BJ (cell line): ENCODE measurements around the gene FAM20A. TPM values are rescaled to one million over a fixed set of nuclear protein-coding genes. Genes with fewer than 3 reads are reported as not detected.

Experiments used
- CTCF ChIA-PET: fragments of 350-600 bp; formaldehyde crosslinking; extraction: SDS; loops from one replicate; lab custom pipeline; 2021; ENCODE audit warnings: antibody characterized with exemption, inconsistent platforms; lab: Yijun Ruan, JAX
- POLR2A ChIA-PET: fragments of 300-600 bp; sonication (Branson Sonifier 250); formaldehyde crosslinking; extraction: SDS; loops from one replicate; lab custom pipeline; 2021; ENCODE audit warnings: antibody characterized with exemption; lab: Charles Lee
- DNase-seq: peaks from one replicate; pipeline ENCODE4 v3.0.0-alpha.2; 2011; ENCODE audit warnings: low read depth
- H3K27me3 ChIP-seq: 2 replicates; pipeline ENCODE4 v1.6.0; 2011; ENCODE audit warnings: low read length; ENCODE audit not compliant: control insufficient read depth, insufficient read depth
- H3K36me3 ChIP-seq: 2 replicates; pipeline ENCODE4 v1.5.1; 2011; ENCODE audit warnings: low read length; ENCODE audit not compliant: control insufficient read depth, insufficient read depth
- H3K4me3 ChIP-seq: 2 replicates; pipeline ENCODE4 v1.5.1; 2011; ENCODE audit warnings: low read depth, mild to moderate bottlenecking, control low read depth, low read length
- polyA plus RNA-seq: library from polyadenylated mRNA; depleted of rRNA; stranded (reverse); fragments of >200 nt; gene quantifications from 2 replicates; pipeline ENCODE4 v1.2.3, GENCODE V29; 2011
- TF ChIP-seq, protein P1 (sequence below): IDR thresholded peaks from 2 replicates; pipeline ENCODE4 v1.5.1; 2011; ENCODE audit warnings: low read depth, mild to moderate bottlenecking, control low read depth, inconsistent platforms, low read length, moderate library complexity; ENCODE audit not compliant: insufficient read depth

FAM20A gene
- polyA plus RNA-seq, 1 experiment, result 24.1 TPM

DNA sequence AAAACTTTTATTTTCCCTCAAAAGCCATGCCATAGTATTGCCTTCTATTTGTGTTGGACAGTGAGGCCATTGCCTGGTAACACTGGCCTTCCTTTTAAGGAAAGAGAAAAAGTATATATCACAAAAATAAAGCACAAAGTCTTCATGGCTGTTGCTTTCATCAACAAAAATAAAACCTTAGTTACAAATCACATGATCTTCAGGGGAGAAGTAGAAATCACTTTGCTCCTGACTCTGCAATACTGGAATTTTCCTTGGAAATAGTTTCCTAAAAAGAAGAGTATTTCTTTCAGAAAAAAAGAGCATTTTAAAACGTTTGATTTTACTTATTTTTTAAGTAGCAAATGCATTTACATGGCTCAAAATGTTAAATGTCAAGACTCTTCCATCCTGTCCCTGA is 41.9 kb downstream of the FAM20A start:
- Histone ChIP-seq H3K4me3 (no peak overlapping the region), H3K36me3 (peaks cover 3% of the 10 kb centered on the region; the same call in 1 of the 2 replicates), H3K27me3 (no peaks in the 10 kb centered on the region; the same call in 1 of the 2 replicates)
- DNase-seq, result no peak
- POLR2A ChIA-PET, result no interaction called here
- CTCF ChIA-PET, result no interaction called here
- TF ChIP-seq, protein P1, sequence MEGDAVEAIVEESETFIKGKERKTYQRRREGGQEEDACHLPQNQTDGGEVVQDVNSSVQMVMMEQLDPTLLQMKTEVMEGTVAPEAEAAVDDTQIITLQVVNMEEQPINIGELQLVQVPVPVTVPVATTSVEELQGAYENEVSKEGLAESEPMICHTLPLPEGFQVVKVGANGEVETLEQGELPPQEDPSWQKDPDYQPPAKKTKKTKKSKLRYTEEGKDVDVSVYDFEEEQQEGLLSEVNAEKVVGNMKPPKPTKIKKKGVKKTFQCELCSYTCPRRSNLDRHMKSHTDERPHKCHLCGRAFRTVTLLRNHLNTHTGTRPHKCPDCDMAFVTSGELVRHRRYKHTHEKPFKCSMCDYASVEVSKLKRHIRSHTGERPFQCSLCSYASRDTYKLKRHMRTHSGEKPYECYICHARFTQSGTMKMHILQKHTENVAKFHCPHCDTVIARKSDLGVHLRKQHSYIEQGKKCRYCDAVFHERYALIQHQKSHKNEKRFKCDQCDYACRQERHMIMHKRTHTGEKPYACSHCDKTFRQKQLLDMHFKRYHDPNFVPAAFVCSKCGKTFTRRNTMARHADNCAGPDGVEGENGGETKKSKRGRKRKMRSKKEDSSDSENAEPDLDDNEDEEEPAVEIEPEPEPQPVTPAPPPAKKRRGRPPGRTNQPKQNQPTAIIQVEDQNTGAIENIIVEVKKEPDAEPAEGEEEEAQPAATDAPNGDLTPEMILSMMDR, result no peak

DNA sequence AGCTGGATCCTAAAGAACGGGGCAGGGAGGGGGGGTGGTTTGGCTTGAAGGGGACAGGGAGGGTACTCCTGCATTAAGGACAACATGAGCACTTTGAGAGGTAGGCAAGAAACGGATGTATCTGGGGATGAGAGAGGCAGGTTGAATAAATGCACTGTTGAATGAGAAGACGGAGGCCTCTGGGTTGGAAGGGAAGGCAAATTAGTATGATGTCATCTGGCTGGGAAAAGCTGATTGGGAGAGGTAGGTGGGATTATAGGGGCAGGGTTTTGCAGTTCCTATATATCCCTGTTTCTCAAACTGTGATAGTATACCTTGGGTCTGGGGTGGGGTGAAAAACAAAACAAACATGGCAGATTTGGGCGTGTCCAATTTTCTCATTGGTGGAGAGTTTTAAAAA is 44.6 kb downstream of the FAM20A start:
- Histone ChIP-seq H3K27me3 (no peaks in the 10 kb centered on the region), H3K36me3 (peaks cover 3% of the 10 kb centered on the region; the same call in 1 of the 2 replicates), H3K4me3 (no peak overlapping the region)
- DNase-seq, result no peak
- CTCF ChIA-PET, result interaction anchor here (0.6 to 1.2 kb wide), 3 partner anchors 10 to 637 kb away, joined by 3 to 4 read pairs (median 3); no protein-coding TSS in a partner anchor
- POLR2A ChIA-PET, result no interaction called here
- TF ChIP-seq, protein P1, result no peak

DNA sequence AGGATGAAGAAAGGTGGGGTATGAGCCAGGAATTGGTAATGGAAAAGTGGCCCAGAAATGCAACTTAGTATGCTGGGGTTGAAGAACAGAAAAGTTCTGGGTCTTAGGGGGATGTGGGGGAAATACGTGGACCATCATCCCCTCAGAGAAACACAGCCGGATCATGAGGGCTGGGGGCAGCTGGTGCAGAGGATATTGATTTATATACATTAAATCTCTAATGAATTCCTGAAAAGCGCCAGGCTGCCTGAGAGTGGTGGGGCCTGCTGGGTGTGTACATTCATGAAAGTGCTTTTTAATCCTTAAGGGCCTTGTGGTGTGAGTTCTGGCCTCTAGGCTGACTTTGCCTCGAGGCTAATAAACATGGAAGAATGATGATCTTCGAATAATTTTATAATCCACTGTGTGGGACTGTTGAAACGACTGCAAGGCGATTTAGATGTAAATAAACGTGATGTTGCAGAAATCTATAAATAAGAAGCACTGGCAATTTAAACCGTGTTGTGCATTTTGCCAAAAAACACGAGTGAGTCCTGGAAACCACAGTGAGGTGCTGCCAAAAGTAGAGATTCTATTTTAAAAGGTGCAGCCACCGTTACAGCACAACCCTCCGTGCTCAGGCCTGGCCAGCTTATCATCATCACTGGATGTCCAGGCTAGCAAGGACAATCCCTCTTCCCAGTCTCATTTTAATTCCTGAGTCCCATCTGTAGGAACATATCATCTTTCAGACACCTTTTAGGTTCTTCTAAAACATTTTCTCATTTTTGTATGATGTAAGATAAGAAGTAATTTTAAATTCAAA is 56.9 kb downstream of the FAM20A start:
- no peak for DNase-seq
- Histone ChIP-seq H3K27me3 (no peaks in the 10 kb centered on the region), H3K4me3 (no peak overlapping the region), H3K36me3 (peaks cover 11% of the 10 kb centered on the region)
- TF ChIP-seq, protein P1, result no peak
- CTCF ChIA-PET, result no interaction called here
- POLR2A ChIA-PET, result no interaction called here

DNA sequence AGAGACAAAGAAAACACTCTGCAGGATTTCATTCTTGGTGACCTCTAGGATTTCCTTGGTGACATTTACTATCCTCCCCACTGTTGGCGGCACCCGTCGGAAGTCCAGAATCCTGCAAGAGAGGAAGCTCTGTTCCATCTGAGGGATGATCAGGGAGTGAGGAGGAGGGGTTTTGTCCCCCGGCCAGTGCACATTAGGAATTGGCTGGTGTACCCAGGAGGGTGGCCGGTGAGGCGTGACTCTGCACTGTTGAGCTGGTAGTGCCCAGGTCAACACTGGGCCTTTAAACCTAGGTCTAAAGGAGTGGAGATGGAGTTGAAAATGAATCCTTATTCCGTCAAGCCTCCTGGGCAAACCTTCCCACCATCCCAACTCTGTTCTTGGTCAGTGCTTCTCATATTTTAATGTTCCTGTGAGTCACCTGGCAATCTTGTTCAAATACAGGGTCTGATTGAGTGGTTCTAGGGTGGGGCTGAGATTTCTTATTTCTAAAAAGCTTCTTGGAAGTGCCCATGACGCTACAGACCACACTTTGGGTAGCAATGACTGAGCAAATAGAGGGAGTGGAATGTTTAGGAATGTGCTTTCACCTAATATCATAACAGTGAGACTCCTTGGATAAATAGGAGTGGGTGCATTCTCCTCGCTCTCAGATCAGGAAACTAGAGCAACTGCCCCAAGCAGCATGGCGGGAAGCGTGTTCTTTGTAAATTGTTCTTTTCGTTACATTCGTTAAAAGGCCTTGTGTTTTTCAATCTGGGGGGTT is 58.3 kb downstream of the FAM20A start:
- ChIA-PET POLR2A (no interaction called here), CTCF (interaction anchor here (0.6 to 0.7 kb wide), 2 partner anchors 71 to 206 kb away, joined by 3 to 4 read pairs; no protein-coding TSS in a partner anchor)
- DNase-seq, result no peak
- TF ChIP-seq, protein P1, result no peak
- Histone ChIP-seq H3K4me3 (no peak overlapping the region), H3K36me3 (peaks cover 17% of the 10 kb centered on the region), H3K27me3 (no peaks in the 10 kb centered on the region)

DNA sequence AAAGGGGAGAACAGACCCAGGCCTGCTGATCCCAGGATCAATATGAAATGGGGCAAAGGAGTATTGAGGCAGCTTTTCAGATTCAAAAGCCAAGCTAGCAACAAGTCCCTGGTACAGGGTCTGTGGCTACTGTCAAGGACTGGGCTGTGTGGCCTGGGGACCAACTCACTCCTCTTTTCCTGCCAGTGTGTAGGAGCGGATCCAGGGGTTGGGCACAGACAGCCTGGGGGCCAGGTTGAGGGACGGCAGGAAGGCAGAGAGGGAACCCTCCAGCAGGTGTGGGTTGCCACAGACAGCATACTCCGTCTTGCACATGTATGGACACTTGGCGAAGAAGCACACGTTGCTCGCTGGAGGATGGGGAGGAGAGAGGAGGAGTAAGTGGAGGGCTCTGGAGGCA is 59.4 kb downstream of the FAM20A start:
- Histone ChIP-seq H3K4me3 (no peak overlapping the region), H3K36me3 (peaks cover 23% of the 10 kb centered on the region), H3K27me3 (no peaks in the 10 kb centered on the region)
- DNase-seq, result no peak
- POLR2A ChIA-PET, result no interaction called here
- TF ChIP-seq, protein P1, result no peak
- CTCF ChIA-PET, result interaction anchor here (0.6 to 0.8 kb wide), 3 partner anchors 72 to 218 kb away, joined by 3 to 4 read pairs (median 3); no protein-coding TSS in a partner anchor
